Endodermal cell (in vitro differentiated cells): Measurements from ENCODE around the gene IPPK. TPM values are rescaled to one million over a fixed set of nuclear protein-coding genes. Genes with fewer than 3 reads are reported as not detected.
"Not testable (repeated sequence)": the region's sequence is repeated elsewhere in the genome, so short reads cannot be mapped to it uniquely, and the experiment has no call there.

Source experiments
- DNase-seq: peaks from one replicate; pipeline ENCODE4 v3.0.0-alpha.2; 2017
- H3K27ac ChIP-seq: 2 replicates; pipeline ENCODE4 v1.5.1; 2013; ENCODE audit warnings: mild to moderate bottlenecking, low read depth, low read length, moderate library complexity
- H3K27me3 ChIP-seq: 2 replicates; pipeline ENCODE4 v1.6.1; 2013; ENCODE audit warnings: mild to moderate bottlenecking, low read length, moderate library complexity; ENCODE audit not compliant: insufficient read depth, control insufficient read depth, poor library complexity, severe bottlenecking
- H3K36me3 ChIP-seq: 2 replicates; pipeline ENCODE4 v1.7.0; 2013; ENCODE audit warnings: mild to moderate bottlenecking, low read length, moderate library complexity; ENCODE audit not compliant: control insufficient read depth, insufficient read depth
- H3K4me1 ChIP-seq: one replicate; pipeline ENCODE4 v1.7.0; 2013; ENCODE audit warnings: low read length; ENCODE audit not compliant: control insufficient read depth, insufficient read depth
- H3K4me3 ChIP-seq: 2 replicates; pipeline ENCODE4 v1.5.1; 2013; ENCODE audit warnings: mild to moderate bottlenecking, low read length, moderate library complexity
- H3K9ac ChIP-seq: 2 replicates; pipeline ENCODE4 v1.6.1; 2013; ENCODE audit warnings: mild to moderate bottlenecking, low read length, moderate library complexity; ENCODE audit not compliant: poor library complexity, severe bottlenecking; ENCODE audit errors: extremely low read depth
- H3K9me3 ChIP-seq: 2 replicates; pipeline ENCODE4 v1.6.1; 2013; ENCODE audit warnings: mild to moderate bottlenecking, low read length, moderate library complexity; ENCODE audit not compliant: control insufficient read depth
- H3K27ac Mint-ChIP-seq: 2 replicates; pipeline ENCODE4 v1.8.0; 2020; ENCODE audit warnings: mixed read lengths
- H3K27me3 Mint-ChIP-seq: 2 replicates; pipeline ENCODE4 v1.8.0; 2021; ENCODE audit warnings: mild to moderate bottlenecking, mixed read lengths; ENCODE audit not compliant: insufficient read depth
- H3K36me3 Mint-ChIP-seq: 2 replicates; pipeline ENCODE4 v1.8.0; 2020; ENCODE audit warnings: low read depth, mixed read lengths
- H3K4me1 Mint-ChIP-seq: 2 replicates; pipeline ENCODE4 v1.8.0; 2020; ENCODE audit warnings: mixed read lengths
- H3K4me3 Mint-ChIP-seq: 2 replicates; pipeline ENCODE4 v1.8.0; 2020; ENCODE audit warnings: mild to moderate bottlenecking, moderate library complexity, mixed read lengths
- H3K9me3 Mint-ChIP-seq: 2 replicates; pipeline ENCODE4 v1.8.0; 2020; ENCODE audit warnings: mild to moderate bottlenecking, mixed read lengths
- WGBS, 2 experiments: methylation state at CpG; one replicate each; pipeline versions ENCODE4 v1.1.5 to v1.1.7; 2013; ENCODE audit warnings: missing lambda C conversion rate in 2 of 2, mixed read lengths in 1 of 2; ENCODE audit not compliant: insufficient coverage in 1 of 2, insufficient read length in 1 of 2; 5-methylcytosine and 5-hydroxymethylcytosine counted together
- total RNA-seq, 2 donors: library from RNA; stranded (reverse); fragmentation: NEBNext Ultra II Directional in 1 of 2; extraction: Animal tissue kit (Norgen Biotek cat#: 25700) in 1 of 2; gene quantifications; 2 replicates in 1 of 2; 3 replicates in 1 of 2; pipeline ENCODE4 v1.2.1, GENCODE V29; 2021
- TF ChIP-seq, protein P1 (sequence below): fragments of 200-600 bp; sonication (generic); conservative IDR thresholded peaks from 2 replicates; pipeline ENCODE4 v1.5.0; 2021; ENCODE audit warnings: antibody characterized with exemption, mild to moderate bottlenecking

Gene IPPK
- total RNA-seq, 2 donors from 2014 or later = 9.3 TPM

DNA sequence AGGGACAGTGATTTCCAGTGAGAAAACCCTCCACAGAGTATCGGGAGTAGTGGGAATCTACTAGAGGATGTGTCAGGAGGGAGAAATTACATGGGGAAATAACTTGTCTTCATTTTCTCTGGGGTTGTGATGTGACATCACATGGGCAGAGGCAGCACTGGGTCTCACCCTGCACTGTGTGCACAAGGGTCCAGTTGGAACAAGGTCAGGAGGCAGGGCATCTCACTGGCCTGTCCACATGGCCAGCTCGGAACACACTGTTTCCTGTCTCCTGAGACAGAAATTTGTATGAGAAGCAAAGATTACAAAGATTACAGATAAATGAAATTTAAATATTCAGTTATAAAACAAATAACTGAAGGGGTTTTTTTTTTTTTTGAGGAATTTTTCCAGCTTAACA is 71.5 kb downstream of the IPPK start:
- no peaks in the 10 kb centered on the region for H3K36me3 Mint-ChIP-seq
- DNase-seq = no peak
- H3K9ac ChIP-seq = no peak overlapping the region
- H3K4me3 Mint-ChIP-seq = no peak overlapping the region
- no peak overlapping the region for H3K27ac Mint-ChIP-seq
- H3K27me3 Mint-ChIP-seq = no peaks in the 10 kb centered on the region
- no peaks in the 10 kb centered on the region for H3K9me3 ChIP-seq
- H3K4me1 Mint-ChIP-seq = no peaks in the 10 kb centered on the region
- H3K27ac ChIP-seq = no peak overlapping the region
- no peaks in the 10 kb centered on the region for H3K36me3 ChIP-seq
- H3K9me3 Mint-ChIP-seq = peaks cover 3% of the 10 kb centered on the region
- H3K4me3 ChIP-seq = no peak overlapping the region
- H3K4me1 ChIP-seq = no peaks in the 10 kb centered on the region
- WGBS, 2 experiments = 88% methylated on average over 2 of the region's 2 CpGs; no CpG with 5 or more reads in 1 of the 2 experiments
- no peaks in the 10 kb centered on the region for H3K27me3 ChIP-seq
- TF ChIP-seq, protein P1, sequence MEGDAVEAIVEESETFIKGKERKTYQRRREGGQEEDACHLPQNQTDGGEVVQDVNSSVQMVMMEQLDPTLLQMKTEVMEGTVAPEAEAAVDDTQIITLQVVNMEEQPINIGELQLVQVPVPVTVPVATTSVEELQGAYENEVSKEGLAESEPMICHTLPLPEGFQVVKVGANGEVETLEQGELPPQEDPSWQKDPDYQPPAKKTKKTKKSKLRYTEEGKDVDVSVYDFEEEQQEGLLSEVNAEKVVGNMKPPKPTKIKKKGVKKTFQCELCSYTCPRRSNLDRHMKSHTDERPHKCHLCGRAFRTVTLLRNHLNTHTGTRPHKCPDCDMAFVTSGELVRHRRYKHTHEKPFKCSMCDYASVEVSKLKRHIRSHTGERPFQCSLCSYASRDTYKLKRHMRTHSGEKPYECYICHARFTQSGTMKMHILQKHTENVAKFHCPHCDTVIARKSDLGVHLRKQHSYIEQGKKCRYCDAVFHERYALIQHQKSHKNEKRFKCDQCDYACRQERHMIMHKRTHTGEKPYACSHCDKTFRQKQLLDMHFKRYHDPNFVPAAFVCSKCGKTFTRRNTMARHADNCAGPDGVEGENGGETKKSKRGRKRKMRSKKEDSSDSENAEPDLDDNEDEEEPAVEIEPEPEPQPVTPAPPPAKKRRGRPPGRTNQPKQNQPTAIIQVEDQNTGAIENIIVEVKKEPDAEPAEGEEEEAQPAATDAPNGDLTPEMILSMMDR = no peak

DNA sequence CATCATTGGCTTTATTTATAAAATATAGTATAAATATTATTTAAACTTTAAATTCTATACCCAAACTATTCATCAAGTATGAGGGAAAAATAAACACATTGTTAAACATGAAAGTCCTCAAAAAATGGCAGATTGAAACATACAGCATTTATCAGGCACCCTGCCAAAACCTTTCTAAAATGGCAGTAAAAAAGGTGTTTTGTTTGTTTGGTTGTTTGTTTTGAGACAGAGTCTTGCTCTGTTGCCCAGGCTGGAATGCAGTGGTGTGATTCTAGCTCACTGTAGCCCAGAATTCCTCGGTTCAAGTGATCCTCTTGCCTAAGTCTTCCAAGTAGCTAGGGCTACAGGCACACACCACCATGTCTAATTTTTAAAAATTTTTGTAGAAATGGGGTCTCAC is 74.0 kb downstream of the IPPK start:
- TF ChIP-seq, protein P1 = no peak
- H3K27me3 ChIP-seq = no peaks in the 10 kb centered on the region
- H3K27ac ChIP-seq = no peak overlapping the region

DNA sequence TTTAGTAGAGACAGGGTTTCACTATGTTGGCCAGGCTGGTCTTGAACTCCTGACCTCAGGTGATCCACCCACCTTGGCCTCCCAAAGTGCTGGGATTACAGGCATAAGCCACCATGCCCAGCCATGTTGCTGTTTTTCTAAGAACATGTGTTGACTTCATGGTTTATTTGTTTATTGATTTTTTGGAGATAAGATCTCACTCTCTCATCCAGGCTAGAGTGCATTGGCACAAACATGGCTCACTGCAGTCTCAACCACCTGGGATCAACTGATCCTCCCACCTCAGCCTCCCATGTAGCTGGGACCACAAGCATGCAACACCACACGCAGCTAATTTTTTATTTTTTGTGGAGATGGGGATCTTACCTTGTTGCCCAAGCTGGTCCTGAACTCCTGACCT is 74.9 kb downstream of the IPPK start:
- not testable (repeated sequence) for H3K9me3 Mint-ChIP-seq, H3K27me3 ChIP-seq, H3K4me3 ChIP-seq, DNase-seq, H3K4me1 ChIP-seq, H3K36me3 ChIP-seq, H3K9ac ChIP-seq, H3K27ac Mint-ChIP-seq, H3K4me3 Mint-ChIP-seq, H3K36me3 Mint-ChIP-seq, H3K9me3 ChIP-seq, H3K27me3 Mint-ChIP-seq, H3K27ac ChIP-seq, H3K4me1 Mint-ChIP-seq
- WGBS, 2 experiments = 86 to 100% methylated on average over 1 of the region's 1 CpG

More for the DNA sequence above, 74.0 kb downstream of the IPPK start:
- no peak for DNase-seq
- Histone ChIP-seq H3K4me1 (no peaks in the 10 kb centered on the region), H3K9me3 (no peaks in the 10 kb centered on the region), H3K9ac (no peak overlapping the region), H3K4me3 (no peak overlapping the region), H3K36me3 (no peaks in the 10 kb centered on the region)
- H3K27me3 Mint-ChIP-seq = no peaks in the 10 kb centered on the region
- 86% methylated on average over 1 of the region's 1 CpG; no CpG with 5 or more reads in 1 of the 2 experiments for WGBS, 2 experiments
- no peak overlapping the region for H3K27ac Mint-ChIP-seq
- H3K4me3 Mint-ChIP-seq = no peak overlapping the region
- H3K36me3 Mint-ChIP-seq = no peaks in the 10 kb centered on the region
- no peaks in the 10 kb centered on the region for H3K4me1 Mint-ChIP-seq
- H3K9me3 Mint-ChIP-seq = no peaks in the 10 kb centered on the region
